HepG2 (cell line): ENCODE measurements around the gene ALOXE3.

Source experiments
- RAD21 ChIP-seq: fragments of 450-650 bp; formaldehyde crosslinking; IDR thresholded peaks from 2 replicates; pipeline ENCODE4 v1.5.0; 2020; ENCODE audit warnings: mild to moderate bottlenecking
- ZNF496 ChIP-seq: sonication (generic); formaldehyde crosslinking; IDR thresholded peaks from 2 replicates; pipeline ENCODE4 v1.8.1; 2023; ENCODE audit warnings: mild to moderate bottlenecking, moderate library complexity, missing genetic modification reagents; ENCODE audit not compliant: insufficient replicate concordance
- TF ChIP-seq, protein P1 (sequence below): sonication (generic); formaldehyde crosslinking; IDR thresholded peaks from 2 replicates; pipeline ENCODE4 v1.5.0; 2020; ENCODE audit warnings: mild to moderate bottlenecking, missing genetic modification reagents, moderate library complexity

DNA sequence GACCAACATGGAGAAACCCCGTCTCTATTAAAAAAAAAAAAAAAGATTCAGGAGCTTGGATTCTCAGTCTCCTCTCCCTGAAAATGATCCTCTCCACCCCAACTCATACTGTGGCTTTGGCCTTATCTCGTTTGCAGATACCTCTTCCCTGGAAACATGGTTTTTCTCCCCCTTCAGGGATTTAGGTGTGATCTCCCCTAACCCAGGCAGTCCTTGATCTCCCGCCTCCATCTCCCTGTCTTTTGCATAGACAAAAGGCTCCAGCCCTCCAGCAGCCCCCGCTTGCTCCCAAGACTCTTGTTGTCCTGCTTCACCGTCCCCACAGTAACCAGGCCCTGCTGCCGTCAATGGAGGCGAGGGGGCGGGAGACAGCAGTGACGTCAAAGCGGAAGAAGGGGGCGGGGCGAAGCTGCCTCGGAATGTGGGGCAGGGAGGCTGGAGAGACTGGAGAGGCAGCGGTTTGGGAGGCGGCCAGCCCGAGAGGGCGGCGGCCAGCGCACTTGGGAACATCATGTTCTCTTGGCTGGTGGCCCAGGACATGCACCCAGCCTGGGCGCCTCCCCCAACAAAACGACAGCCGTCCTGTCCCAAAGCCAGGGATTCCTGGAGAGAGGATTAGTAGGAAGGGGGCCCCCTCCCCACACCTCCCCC lies 35.8 kb upstream of the ALOXE3 start:
- TF ChIP-seq ZNF496 (CRISPR knock-in tag) (no peak), RAD21 (CRISPR knock-in tag) (no peak)
- TF ChIP-seq, protein P1, sequence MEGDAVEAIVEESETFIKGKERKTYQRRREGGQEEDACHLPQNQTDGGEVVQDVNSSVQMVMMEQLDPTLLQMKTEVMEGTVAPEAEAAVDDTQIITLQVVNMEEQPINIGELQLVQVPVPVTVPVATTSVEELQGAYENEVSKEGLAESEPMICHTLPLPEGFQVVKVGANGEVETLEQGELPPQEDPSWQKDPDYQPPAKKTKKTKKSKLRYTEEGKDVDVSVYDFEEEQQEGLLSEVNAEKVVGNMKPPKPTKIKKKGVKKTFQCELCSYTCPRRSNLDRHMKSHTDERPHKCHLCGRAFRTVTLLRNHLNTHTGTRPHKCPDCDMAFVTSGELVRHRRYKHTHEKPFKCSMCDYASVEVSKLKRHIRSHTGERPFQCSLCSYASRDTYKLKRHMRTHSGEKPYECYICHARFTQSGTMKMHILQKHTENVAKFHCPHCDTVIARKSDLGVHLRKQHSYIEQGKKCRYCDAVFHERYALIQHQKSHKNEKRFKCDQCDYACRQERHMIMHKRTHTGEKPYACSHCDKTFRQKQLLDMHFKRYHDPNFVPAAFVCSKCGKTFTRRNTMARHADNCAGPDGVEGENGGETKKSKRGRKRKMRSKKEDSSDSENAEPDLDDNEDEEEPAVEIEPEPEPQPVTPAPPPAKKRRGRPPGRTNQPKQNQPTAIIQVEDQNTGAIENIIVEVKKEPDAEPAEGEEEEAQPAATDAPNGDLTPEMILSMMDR = no peak
